ENCODE results near the gene ADAMTS3.

GRCh38 chr4:72569719-72570235 is 756 bp upstream of the ADAMTS3 start:
- TF ChIP-seq POLR2A (IDR thresholded peaks at IDR 0.05; ENCODE audit: low read length) (peak; percentile 49), GATA1 (IDR thresholded peaks at IDR 0.05; ENCODE audit: low read depth, low read length) (no peak)

Data from erythroblast (primary cell).